Muscle layer of duodenum (tissue), 2 donors: ENCODE results near the gene SLC25A3.
"Not testable (repeated sequence)": the region's sequence is repeated elsewhere in the genome, so short reads cannot be mapped to it uniquely, and the experiment has no call there.

ENCODE experiments used
- H3K27ac ChIP-seq: one replicate; pipeline ENCODE4 v1.7.0; 2013; ENCODE audit warnings: mild to moderate bottlenecking, low read length
- H3K27me3 ChIP-seq: one replicate; pipeline ENCODE4 v1.7.0; 2013; ENCODE audit warnings: low read depth, mild to moderate bottlenecking, control low read depth, low read length
- H3K36me3 ChIP-seq, 2 donors: one replicate each; pipeline ENCODE4 v1.7.0; 2013; ENCODE audit warnings: low read length in 2 of 2, control low read depth in 1 of 2, mild to moderate bottlenecking in 1 of 2; ENCODE audit not compliant: insufficient read depth in 2 of 2, control insufficient read depth in 1 of 2
- H3K4me1 ChIP-seq, 2 donors: one replicate each; pipeline ENCODE4 v1.7.0; 2013; ENCODE audit warnings: low read length in 2 of 2, mild to moderate bottlenecking in 2 of 2, control low read depth in 1 of 2, moderate library complexity in 1 of 2; ENCODE audit not compliant: insufficient read depth in 2 of 2, control insufficient read depth in 1 of 2
- H3K4me3 ChIP-seq, 2 donors: one replicate each; pipeline ENCODE4 v1.7.0; 2013; ENCODE audit warnings: low read length in 2 of 2, low read depth in 1 of 2, mild to moderate bottlenecking in 1 of 2
- H3K9me3 ChIP-seq, 2 donors: one replicate each; pipeline ENCODE4 v1.7.0; 2013; ENCODE audit warnings: low read length in 2 of 2, control low read depth in 1 of 2, mild to moderate bottlenecking in 1 of 2; ENCODE audit not compliant: control insufficient read depth in 1 of 2
- donor health status: healthy.

SLC25A3 gene

GRCh38 chr12:98595243-98595988, 1.9 kb downstream of the SLC25A3 start:
- H3K9me3 ChIP-seq, result no peaks in the 10 kb centered on the region
- peak overlapping the region; percentile 97 to 99 for H3K4me3 ChIP-seq
- peaks cover 3 to 22% of the 10 kb centered on the region in 2 donors for H3K4me1 ChIP-seq
- H3K27me3 ChIP-seq, result no peaks in the 10 kb centered on the region
- peaks cover 34 to 39% of the 10 kb centered on the region in 2 donors for H3K36me3 ChIP-seq
- H3K27ac ChIP-seq, result peak overlapping the region; percentile 97

DNA sequence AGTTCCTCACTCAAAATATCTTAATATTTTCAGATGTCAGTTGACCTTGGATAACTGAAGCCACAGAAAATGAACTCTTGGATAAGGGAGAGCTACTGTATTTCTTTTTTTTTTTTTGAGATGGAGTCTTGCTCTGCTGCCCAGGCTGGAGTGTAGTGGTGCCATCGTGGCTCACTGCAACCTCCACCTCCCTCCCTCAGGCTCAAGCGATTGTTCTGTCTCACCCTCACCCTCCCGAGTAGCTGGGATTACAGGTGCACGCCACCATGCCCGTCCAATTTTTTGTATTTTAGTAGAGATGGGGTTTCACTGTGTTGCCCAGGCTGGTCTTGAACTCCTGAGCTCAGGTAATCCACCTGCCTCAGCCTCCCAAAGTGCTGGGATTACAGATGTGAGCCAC, 3.8 kb downstream of the SLC25A3 start:
- not testable (repeated sequence) for H3K27ac ChIP-seq, H3K9me3 ChIP-seq, H3K4me3 ChIP-seq, H3K27me3 ChIP-seq
- peaks cover 52 to 56% of the 10 kb centered on the region in 2 donors for H3K36me3 ChIP-seq
- peaks cover 3 to 22% of the 10 kb centered on the region in 2 donors for H3K4me1 ChIP-seq

GRCh38 chr12:98601924-98602323, 8.4 kb downstream of the SLC25A3 start:
- peaks cover 0 to 5% of the 10 kb centered on the region in 2 donors for H3K4me1 ChIP-seq
- no peaks in the 10 kb centered on the region for H3K27me3 ChIP-seq
- H3K36me3 ChIP-seq, result peaks cover 55 to 65% of the 10 kb centered on the region in 2 donors
- no peak overlapping the region for H3K27ac ChIP-seq
- H3K9me3 ChIP-seq, result no peaks in the 10 kb centered on the region
- H3K4me3 ChIP-seq, result no peak overlapping the region

GRCh38 chr12:98606359-98606988, 13.0 kb downstream of the SLC25A3 start:
- Histone ChIP-seq H3K27ac (no peak overlapping the region), H3K9me3 (no peaks in the 10 kb centered on the region), H3K4me1 (no peaks in the 10 kb centered on the region), H3K27me3 (no peaks in the 10 kb centered on the region), H3K4me3 (no peak overlapping the region), H3K36me3 (peaks cover 24 to 25% of the 10 kb centered on the region in 2 donors)

- H3K36me3 ChIP-seq, result no peaks in the 10 kb centered on the region
- H3K9me3 ChIP-seq, result no peaks in the 10 kb centered on the region
- no peaks in the 10 kb centered on the region for H3K4me1 ChIP-seq
- H3K27ac ChIP-seq, result no peak overlapping the region
- no peak overlapping the region for H3K4me3 ChIP-seq
- no peaks in the 10 kb centered on the region for H3K27me3 ChIP-seq
These were observed 17.1 kb downstream of the SLC25A3 start for GRCh38 chr12:98610596-98610995.

GRCh38 chr12:98612696-98613334, 19.3 kb downstream of the SLC25A3 start:
- H3K36me3 ChIP-seq, result no peaks in the 10 kb centered on the region
- H3K4me1 ChIP-seq, result no peaks in the 10 kb centered on the region
- H3K27me3 ChIP-seq, result no peaks in the 10 kb centered on the region
- H3K9me3 ChIP-seq, result no peaks in the 10 kb centered on the region
- H3K4me3 ChIP-seq, result no peak overlapping the region
- H3K27ac ChIP-seq, result no peak overlapping the region

GRCh38 chr12:98618952-98619351, 25.5 kb downstream of the SLC25A3 start:
- no peak overlapping the region for H3K4me3 ChIP-seq
- no peaks in the 10 kb centered on the region for H3K36me3 ChIP-seq

GRCh38 chr12:98635657-98636323, 42.3 kb downstream of the SLC25A3 start:
- Histone ChIP-seq H3K36me3 (no peaks in the 10 kb centered on the region), H3K27ac (no peak overlapping the region), H3K9me3 (no peaks in the 10 kb centered on the region), H3K4me3 (no peak overlapping the region), H3K27me3 (no peaks in the 10 kb centered on the region), H3K4me1 (no peaks in the 10 kb centered on the region)

More at GRCh38 chr12:98618952-98619351, 25.5 kb downstream of the SLC25A3 start:
- H3K4me1 ChIP-seq, result no peaks in the 10 kb centered on the region
- no peaks in the 10 kb centered on the region for H3K9me3 ChIP-seq
- peak overlapping the region; percentile 16 for H3K27ac ChIP-seq
- H3K27me3 ChIP-seq, result no peaks in the 10 kb centered on the region

GRCh38 chr12:98637068-98637467, 43.6 kb downstream of the SLC25A3 start:
- Histone ChIP-seq H3K27me3 (no peaks in the 10 kb centered on the region), H3K27ac (no peak overlapping the region), H3K4me3 (no peak overlapping the region), H3K9me3 (no peaks in the 10 kb centered on the region), H3K4me1 (no peaks in the 10 kb centered on the region), H3K36me3 (no peaks in the 10 kb centered on the region)

DNA sequence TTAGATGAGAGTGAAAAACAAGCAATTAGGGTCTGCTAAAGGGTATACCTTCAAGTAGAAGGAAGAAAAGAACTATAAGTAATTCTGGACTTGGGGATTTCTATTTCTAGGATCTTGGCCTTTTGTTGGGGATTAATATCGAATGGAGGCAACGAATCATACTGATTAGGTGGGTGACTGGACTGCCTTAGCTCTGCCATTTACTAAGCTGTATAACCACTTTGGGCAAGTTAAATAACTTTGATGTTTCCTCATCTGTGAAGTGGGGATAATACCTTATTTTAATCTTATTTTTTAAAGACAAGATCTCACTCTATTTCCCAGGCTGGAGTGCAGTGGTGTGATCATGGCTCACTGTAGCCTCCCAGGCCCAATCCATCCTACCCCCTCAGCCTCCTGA, 44.5 kb downstream of the SLC25A3 start:
- H3K4me3 ChIP-seq, result no peak overlapping the region
- H3K36me3 ChIP-seq, result no peaks in the 10 kb centered on the region

DNA sequence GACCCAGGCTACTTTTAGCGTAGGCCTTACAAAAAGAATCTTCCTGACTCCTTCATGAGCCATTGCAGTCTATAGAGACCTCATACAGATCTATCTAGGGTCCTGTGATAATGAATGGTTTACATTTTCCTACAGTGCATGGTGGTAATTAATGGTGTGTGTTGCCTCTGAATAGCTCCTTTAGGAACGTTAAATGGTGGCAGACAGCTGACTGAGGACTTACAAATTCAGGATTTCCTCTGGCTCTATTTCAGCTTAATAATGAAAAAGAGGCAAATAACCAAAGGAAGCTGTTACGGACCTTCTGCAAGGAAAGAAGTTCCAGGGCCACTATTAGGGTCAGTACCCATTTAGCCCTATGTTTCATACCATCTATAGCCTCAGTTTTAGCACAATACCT, 46.0 kb downstream of the SLC25A3 start:
- Histone ChIP-seq H3K4me3 (no peak overlapping the region), H3K27ac (no peak overlapping the region), H3K36me3 (peaks cover 0 to 6% of the 10 kb centered on the region in 2 donors), H3K27me3 (no peaks in the 10 kb centered on the region), H3K9me3 (no peaks in the 10 kb centered on the region), H3K4me1 (peaks cover 0 to 3% of the 10 kb centered on the region in 2 donors)

More for the DNA sequence above, 44.5 kb downstream of the SLC25A3 start:
- H3K9me3 ChIP-seq, result no peaks in the 10 kb centered on the region
- H3K27ac ChIP-seq, result no peak overlapping the region
- H3K27me3 ChIP-seq, result no peaks in the 10 kb centered on the region
- peaks cover 0 to under 1% of the 10 kb centered on the region in 2 donors for H3K4me1 ChIP-seq
